Medulla oblongata (tissue), 1 donor: ENCODE data around the gene SCGN.
"Not testable (repeated sequence)": the region's sequence is repeated elsewhere in the genome, so short reads cannot be mapped to it uniquely, and the experiment has no call there.

ENCODE experiments used
- DNase-seq: peaks from one replicate; pipeline ENCODE4 v3.0.0-alpha.2; 2015; ENCODE audit errors: extremely low spot score

SCGN gene

DNA sequence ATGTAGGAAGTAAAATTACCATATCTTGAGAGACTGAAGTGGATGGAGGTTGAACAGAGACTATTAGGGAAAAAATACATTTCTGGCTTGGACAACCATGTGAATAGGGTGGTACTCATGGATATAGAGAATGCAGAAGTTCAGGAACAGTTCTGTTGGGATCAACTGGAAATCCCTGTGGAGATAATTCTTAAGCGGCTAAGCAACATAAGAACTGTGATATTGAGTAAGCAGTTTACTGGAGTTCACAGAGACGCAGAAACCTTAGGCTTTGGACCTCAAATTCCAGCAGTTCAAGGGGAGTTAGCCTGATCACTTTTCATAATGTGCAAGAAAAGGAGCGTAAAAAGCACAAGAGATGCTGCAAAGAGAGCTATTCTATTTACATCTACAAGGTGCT is 78.9 kb downstream of the SCGN start:
- DNase-seq: no peak

DNA sequence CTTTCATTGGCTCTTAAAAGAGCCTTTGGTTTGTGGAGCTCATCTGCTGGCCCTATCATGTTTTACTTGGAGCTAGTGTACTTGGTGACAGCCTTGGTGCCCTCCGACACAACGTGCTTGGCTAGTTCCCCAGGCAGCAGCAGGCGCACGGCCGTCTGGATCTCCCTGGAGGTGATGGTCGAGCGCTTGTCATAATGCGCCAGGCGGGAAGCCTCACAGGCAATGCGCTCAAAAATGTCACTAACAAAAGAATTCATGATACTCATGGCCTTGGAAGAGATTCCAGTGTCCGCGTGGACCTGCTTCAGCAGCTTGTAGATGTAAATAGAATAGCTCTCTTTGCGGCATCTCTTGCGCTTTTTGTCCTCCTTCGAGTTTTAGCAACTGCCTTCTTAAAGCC is 79.7 kb downstream of the SCGN start:
- no peak for DNase-seq

GRCh38 chr6:25732468-25733198 is 80.6 kb downstream of the SCGN start:
- DNase-seq: no peak

DNA sequence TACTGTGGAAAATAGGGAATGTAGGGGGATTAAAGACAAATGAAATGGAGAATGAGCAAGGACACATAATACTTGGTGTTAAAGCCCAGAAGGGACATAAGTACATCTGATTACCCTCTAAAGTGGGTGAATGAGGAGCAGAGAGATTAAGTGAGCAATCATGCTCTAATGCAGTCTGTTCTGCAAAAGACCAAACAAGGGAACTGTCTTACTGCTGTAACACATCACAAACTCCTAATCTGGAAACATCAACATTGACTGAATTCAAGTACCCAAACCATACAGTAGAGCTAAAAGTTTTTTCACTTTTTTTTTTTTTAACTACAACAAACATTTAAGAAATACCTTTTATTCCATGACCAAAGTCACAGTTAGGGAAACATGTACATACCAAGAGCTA is 83.2 kb downstream of the SCGN start:
- DNase-seq: no peak

GRCh38 chr6:25743868-25744267 is 91.9 kb downstream of the SCGN start:
- no peak for DNase-seq

- DNase-seq: no peak
Measured at GRCh38 chr6:25745836-25746235, 93.8 kb downstream of the SCGN start.

DNA sequence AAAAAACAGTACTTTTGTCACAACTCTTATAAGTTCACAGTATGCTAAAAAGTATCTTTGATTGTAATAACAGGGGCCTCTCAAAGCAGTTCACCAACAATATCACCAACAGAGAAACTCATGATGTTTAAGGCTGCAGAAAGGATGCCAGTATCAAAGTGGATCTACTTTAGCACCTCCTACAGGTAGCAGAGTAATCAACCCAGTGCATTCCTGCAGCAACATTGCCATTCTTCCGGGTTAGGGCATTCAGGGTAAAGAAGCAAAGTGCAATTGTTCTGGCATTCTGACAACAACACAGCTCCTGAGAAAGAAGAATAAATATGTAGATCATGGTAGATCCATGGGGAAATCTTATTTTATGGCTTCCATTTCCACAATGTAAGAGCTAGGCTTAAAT is 95.0 kb downstream of the SCGN start:
- DNase-seq: no peak

GRCh38 chr6:25747477-25747876 is 95.5 kb downstream of the SCGN start:
- DNase-seq: no peak

GRCh38 chr6:25748049-25748448 is 96.0 kb downstream of the SCGN start:
- DNase-seq: no peak

GRCh38 chr6:25748601-25749517 is 96.8 kb downstream of the SCGN start:
- DNase-seq: not testable (repeated sequence)

- no peak for DNase-seq
Measured at GRCh38 chr6:25749837-25750236, 97.8 kb downstream of the SCGN start.

DNA sequence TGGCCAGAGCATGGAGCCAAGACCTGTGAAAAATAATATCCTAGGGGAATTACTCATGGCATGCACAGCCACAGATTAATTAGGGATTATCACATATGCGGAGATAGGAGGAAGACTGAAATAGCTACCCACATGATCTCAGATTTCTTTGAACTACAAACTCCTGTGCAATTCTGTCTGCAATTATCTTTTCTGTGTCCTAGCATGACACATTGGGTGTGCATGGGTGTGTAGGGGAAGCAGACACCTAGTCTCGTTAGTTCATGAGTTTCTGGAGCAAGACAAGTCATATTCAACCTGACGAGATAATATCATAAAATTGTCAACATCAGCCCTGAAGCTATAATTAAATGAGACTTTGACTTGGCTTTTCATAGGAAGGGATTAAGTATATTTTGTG is 98.9 kb downstream of the SCGN start:
- no peak for DNase-seq
